ENCODE data around the gene RANBP1.

Gene RANBP1

DNA sequence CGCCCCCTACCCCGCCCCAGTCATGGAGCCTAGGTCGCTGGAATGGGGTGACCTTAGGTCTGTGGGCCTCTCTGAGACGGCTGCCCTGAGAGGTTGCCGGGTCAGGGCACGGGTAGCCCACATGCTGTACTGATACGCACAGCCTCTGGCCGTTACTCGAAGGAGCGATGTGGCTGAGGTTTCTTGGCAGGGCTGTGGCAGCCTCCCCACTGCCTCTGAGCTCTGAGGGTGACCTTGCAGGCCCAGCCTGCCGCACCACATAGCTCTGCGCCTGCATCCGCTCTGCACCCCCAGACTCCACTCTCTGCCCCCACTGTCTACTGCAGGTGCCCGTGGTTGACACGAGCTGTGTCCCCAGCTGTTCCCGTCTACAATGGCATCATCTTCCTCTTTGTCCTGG lies 23.0 kb downstream of the RANBP1 start:
- DNase-seq = no peak

- DNase-seq = no peak
These were observed 23.6 kb downstream of the RANBP1 start for GRCh38 chr22:20139391-20140106.

- no peak for DNase-seq
These were observed 24.2 kb downstream of the RANBP1 start for GRCh38 chr22:20140107-20140445.

DNA sequence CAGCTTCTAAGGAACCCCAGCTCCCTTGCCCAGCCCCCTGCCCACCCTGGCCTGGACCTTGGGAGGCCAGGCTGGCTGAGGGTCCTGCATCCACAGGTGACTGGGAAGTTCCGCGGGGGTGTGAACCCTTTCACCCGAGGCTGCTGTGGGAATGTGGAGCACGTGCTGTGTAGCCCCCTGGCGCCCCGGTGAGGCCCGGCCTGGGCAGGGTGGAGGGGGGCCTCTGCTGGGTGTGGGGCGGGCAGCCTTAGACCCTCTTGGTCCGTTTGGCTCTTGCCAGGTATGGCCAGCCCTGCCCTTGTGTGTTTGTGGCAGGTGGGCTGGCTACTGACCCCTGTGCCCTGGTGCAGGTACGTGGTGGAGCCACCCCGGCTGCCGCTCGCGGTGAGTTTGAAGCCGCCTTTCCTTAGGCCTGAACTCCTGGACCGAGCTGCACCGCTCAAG lies 24.6 kb downstream of the RANBP1 start:
- no peak for DNase-seq

GRCh38 chr22:20141186-20142077 lies 25.5 kb downstream of the RANBP1 start:
- peak; percentile 96 for DNase-seq

DNA sequence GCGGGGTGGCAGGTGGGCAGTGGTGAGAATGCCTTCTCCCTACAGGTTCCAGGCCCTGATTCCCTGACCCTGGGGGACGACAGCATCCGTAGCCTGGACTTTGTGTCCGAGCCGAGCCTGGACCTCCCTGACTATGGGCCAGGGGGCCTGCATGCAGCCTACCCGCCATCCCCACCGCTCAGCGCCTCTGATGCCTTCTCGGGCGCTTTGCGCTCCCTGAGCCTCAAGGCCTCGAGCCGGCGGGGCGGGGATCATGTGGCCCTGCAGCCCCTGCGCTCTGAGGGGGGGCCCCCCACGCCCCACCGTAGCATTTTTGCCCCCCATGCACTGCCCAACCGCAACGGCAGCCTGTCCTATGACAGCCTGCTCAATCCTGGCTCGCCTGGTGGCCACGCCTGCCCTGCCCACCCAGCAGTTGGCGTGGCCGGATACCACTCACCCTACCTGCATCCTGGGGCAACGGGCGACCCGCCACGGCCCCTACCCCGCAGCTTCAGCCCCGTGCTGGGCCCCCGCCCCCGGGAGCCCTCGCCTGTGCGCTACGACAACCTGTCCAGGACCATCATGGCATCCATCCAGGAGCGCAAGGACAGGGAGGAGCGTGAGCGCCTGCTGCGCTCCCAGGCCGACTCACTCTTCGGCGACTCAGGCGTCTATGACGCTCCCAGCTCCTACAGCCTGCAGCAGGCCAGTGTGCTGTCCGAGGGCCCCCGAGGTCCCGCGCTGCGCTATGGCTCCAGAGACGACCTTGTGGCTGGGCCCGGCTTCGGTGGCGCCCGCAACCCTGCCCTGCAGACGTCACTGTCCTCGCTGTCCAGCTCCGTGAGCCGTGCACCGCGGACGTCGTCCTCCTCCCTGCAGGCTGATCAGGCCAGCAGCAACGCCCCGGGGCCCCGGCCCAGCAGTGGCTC lies 27.1 kb downstream of the RANBP1 start:
- no peak for DNase-seq

GRCh38 chr22:20143883-20144665 lies 28.2 kb downstream of the RANBP1 start:
- no peak for DNase-seq

DNA sequence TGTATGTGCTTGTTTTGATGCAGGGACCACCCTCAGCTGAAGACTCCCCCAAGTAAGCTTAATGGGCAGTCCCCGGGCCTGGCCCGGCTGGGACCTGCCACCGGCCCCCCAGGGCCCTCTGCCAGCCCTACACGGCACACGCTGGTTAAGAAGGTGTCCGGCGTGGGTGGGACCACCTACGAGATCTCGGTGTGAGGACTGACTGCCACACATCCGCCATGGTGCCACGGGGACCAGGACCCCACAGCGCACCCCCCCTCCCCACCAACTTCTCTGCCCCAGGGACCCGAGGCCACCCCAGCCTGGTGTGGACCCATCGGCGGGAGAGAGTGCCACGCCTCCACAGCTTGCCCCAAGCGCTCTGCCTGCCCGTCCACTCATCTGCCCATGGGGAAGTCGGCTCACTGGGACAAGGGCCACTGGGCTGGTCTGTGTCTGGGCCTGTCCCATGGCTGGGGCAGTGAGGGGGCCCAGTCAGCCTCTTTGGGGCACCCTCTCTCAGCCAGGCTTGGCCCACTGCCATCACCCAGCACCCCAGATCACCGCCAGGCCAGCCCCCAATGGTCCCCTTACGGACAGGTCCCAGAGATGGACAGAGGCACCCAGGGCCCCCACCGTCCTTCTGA lies 29.4 kb downstream of the RANBP1 start:
- no peak for DNase-seq

DNA sequence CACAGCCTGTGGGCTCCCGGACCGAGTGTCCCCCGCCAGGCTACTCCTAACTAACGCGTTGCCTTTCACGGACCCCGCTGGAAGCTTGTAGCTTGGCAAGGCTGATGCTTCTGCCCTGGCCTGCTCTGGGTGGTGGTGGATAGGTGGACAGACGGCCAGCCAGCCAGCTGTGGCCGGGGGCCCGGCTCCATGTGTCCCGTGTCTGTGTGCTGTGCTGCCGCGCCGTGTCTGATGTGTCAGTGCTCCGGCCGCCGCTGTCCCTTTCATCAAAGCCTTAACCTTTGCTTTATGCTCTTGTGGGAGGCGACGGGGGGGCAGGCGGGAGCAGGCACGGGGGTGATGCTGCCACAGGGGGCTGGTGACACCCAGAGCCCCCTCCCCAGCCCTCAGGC lies 29.9 kb downstream of the RANBP1 start:
- no peak for DNase-seq

GRCh38 chr22:20146777-20147176 lies 30.9 kb downstream of the RANBP1 start:
- no peak for DNase-seq

DNA sequence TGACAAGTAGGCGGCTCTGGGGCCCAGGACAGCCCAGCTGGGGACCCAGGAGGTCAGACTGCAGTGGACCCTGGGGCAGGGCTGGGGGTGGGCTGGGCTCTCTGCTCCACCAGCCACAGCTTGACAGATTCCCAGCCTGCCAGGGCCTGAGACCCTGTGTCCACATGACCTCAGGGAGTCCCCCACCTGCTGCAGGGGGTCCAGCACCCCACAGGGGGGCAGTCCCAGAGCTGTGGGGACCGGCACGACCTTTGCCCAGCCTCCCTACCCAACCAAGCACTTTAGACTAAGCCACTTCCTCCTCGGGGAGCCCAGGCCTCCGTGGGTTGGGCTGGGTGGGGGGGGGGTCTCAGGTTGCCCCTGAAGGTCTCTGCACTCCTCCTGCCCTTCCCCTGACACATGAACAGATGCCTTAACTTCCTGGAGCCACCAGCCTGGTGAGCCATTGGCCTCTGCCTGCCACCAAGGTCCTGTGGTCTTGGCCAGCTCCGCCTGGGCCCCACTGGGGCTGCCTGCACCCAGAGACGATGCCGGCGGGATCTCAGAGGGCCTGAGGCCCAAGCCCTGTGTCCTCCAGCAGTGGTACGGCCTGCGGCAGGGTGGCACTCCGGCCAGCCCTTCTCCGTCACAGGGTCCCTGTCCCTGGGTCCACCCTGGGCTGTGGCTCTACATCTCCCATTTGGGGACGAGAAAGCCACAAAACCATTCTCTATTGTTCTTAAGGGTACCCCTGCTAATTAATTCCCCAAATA lies 31.5 kb downstream of the RANBP1 start:
- DNase-seq = no peak

DNA sequence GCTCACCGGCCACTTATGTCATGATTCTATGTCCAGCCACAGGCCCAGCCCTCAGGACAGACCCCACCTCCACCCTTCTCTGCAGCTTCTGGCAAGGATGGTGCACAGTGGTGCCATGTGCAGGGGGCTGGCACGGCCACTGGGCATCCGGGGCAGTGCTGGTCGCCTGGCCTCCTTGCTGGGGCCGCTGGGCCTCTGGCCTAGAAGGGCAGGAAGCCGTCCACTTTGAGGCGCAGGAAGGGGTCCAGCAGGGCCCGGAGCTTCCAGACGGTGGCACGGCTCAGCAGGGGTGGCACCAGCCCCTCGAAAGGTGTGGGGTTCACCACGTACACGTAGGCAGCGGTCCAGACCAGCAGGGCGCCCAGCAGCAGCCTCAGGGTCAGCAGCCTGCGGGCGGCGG lies 32.5 kb downstream of the RANBP1 start:
- no peak for DNase-seq

GRCh38 chr22:20149257-20150250 lies 33.6 kb downstream of the RANBP1 start:
- no peak for DNase-seq

DNA sequence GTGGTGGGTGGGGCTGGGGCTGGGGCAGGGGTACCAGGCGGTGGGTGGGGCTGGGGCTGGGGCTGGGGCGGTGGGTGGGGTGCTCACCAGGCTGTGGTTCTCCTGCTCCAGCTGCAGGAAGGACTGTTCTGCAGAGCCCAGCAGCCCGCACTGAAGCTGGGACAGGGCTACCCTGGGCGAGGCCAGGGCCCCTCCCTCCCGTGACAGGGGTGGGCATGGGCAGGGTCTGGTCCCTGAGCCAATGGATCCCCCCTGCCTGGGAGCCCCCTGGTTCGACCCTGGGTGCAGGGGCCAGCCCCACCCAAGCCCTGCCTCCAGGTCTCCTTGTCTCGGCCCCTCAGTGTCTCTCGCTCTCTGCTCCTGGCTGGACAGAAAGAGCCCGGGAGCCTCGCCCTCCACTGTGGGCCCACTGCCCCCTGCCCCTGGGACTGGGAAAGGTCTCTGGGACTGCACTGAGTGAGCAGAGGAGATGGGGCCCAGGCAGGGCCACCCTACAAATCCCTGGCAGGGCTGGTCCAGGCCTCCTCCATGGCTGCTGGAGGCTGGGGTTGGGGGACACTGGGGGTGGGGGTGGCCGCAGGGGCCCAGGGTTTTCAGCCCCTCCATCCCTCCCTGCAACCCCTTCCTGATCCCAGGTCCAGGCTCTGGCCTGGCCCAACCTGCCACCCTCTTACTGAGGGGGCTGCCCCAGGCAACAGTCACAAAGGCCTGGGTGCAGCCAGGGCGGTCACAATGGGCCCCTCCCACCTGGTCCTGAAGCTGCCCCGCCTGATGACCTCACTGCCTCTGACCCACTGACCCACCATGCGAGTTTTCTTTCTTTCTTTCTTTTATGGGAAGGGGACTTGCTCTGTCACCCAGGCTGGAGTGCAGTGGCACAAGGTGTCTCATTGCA lies 34.7 kb downstream of the RANBP1 start, which contains the start of gene CCDC188:
Gene CCDC188, minus strand, starts transcription at position 675 of the 895 bp plus-strand sequence. Its CDS starts 69 bp downstream, at position 606.
- no peak for DNase-seq

- DNase-seq = no peak
These were observed 35.3 kb downstream of the RANBP1 start for GRCh38 chr22:20151276-20151588.

DNA sequence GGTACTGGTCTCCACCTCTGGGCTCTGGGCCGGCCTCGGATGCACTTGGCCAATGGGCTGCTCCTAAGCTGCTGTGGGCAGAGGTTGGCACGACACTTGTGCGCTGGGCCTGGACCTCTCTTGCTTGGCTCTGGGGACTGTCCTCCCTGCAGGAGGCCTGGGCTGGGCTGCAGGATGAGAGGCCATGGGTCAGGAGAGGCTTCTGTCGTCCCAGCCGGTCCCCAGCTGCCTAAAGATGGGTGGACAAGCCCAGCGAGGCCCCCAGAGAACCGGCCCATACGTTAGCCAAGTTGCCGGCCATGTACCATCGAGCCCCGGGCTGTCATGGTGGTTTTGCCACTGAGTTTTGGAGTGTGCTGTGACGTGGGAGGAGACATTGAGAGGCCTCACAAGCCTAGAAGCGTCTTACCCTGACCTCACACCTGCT lies 36.6 kb downstream of the RANBP1 start:
- no peak for DNase-seq

DNA sequence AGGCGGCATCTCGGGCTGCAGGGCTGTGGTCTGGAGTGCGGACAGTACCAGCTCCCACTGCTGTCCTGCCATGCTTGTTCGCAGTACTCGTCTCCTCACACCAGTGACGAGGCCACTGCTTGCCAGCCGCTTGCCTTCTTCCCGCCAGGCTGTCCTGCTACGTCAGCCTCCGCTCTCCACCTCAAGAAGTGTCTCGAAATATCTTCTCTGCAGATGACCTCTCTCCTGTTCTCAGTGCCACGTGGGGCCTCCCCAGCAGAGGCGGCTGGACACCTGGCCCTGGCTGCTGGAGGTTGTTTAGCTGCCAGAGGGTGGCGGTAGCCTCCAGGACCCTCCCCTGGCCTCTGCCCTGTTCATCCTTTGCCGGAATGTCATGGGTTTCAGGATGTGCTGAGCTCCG lies 38.0 kb downstream of the RANBP1 start:
- no peak for DNase-seq

GRCh38 chr22:20154602-20155187 lies 38.8 kb downstream of the RANBP1 start:
- DNase-seq = no peak
